HepG2 (cell line): ENCODE data around the gene BMPR1B. TPM values are rescaled to one million over a fixed set of nuclear protein-coding genes. Genes with fewer than 3 reads are reported as not detected.

Experiments used
- ATAC-seq: fragments of 200-7000 bp; cut with Tn5 transposase; 3 replicates; pipeline ENCODE4 v1.9.1; 2020; ENCODE audit warnings: mild to moderate bottlenecking, moderate library complexity
- BruUV-seq: library from RNA; stranded (reverse); fragments of 400-500 nt; replicated peaks from 2 replicates; lab custom pipeline; 2021; lab: Mats Ljungman, UMichigan
- CTCF ChIA-PET: fragments of 300-600 bp; formaldehyde crosslinking; extraction: SDS; loops from one replicate; lab custom pipeline; 2021; ENCODE audit warnings: low total read pairs, inconsistent platforms, low intra/inter-chr PET ratio; lab: Yijun Ruan, JAX
- POLR2A ChIA-PET: fragments of 350-600 bp; sonication (Branson Sonifier 250); formaldehyde crosslinking; loops from one replicate; lab custom pipeline; 2020; ENCODE audit warnings: antibody characterized with exemption, inconsistent platforms; lab: Yijun Ruan, JAX
- DNase-seq: peaks from one replicate; pipeline ENCODE4 v3.0.0-alpha.2; 2015; ENCODE audit warnings: low spot score
- FAIRE-seq: peaks from 3 replicates; lab custom pipeline; 2011; peaks lifted over from hg19 to GRCh38; lab: Jason Lieb, UNC
- H2AFZ ChIP-seq: one replicate; pipeline ENCODE4 v1.6.1; 2011; ENCODE audit warnings: low read length, inconsistent platforms
- H3K27ac ChIP-seq: fragments of 300-600 bp; 3 replicates; pipeline ENCODE4 v1.8.0; 2011; ENCODE audit warnings: mixed run types, mild to moderate bottlenecking, mixed read lengths, low read length, inconsistent platforms; ENCODE audit not compliant: insufficient read depth; ENCODE audit errors: extremely low read length
- H3K27me3 ChIP-seq, 2 experiments: fragments of 200-600 bp in 1 of 2; 2 replicates in 1 of 2; 3 replicates in 1 of 2; pipeline versions ENCODE4 v1.6.0 to v1.8.0; 2011; ENCODE audit warnings: low read length in 2 of 2, mild to moderate bottlenecking in 2 of 2, moderate library complexity in 2 of 2, inconsistent platforms in 1 of 2; ENCODE audit not compliant: insufficient read depth in 2 of 2, control insufficient read depth in 1 of 2
- H3K36me3 ChIP-seq, 2 experiments: fragments of 200-600 bp in 1 of 2; replicated peaks in 1 of 2; 2 replicates in 1 of 2; 3 replicates in 1 of 2; pipeline versions ENCODE4 v1.5.1 to v1.8.0; 2011; ENCODE audit warnings: low read length in 2 of 2, inconsistent platforms in 1 of 2; ENCODE audit not compliant: insufficient read depth in 2 of 2, control insufficient read depth in 1 of 2
- H3K4me1 ChIP-seq: 2 replicates; pipeline ENCODE4 v1.5.1; 2012; ENCODE audit warnings: low read length, inconsistent platforms; ENCODE audit not compliant: insufficient read depth
- H3K4me2 ChIP-seq: 2 replicates; pipeline ENCODE4 v1.6.0; 2011; ENCODE audit warnings: low read depth, low read length, inconsistent platforms
- H3K4me3 ChIP-seq, 3 experiments: fragments of 200-600 bp in 1 of 3; sonication (generic), shearing (Covaris generic) in 1 of 3; replicated peaks in 1 of 3; 2 replicates each; pipeline ENCODE4 v1.5.1; 2011 to 2016; ENCODE audit warnings: low read length in 3 of 3, inconsistent platforms in 2 of 3, low read depth in 2 of 3, mild to moderate bottlenecking in 2 of 3, control low read depth in 1 of 3, mixed read lengths in 1 of 3; ENCODE audit not compliant: insufficient read depth in 1 of 3
- H3K79me2 ChIP-seq: one replicate; pipeline ENCODE4 v1.6.1; 2011; ENCODE audit warnings: low read length, inconsistent platforms; ENCODE audit not compliant: insufficient read depth
- H3K9ac ChIP-seq: 2 replicates; pipeline ENCODE4 v1.6.0; 2011; ENCODE audit warnings: mild to moderate bottlenecking, low read depth, low read length, inconsistent platforms; ENCODE audit not compliant: insufficient read depth
- H3K9me3 ChIP-seq: 2 replicates; pipeline ENCODE4 v1.5.1; 2012; ENCODE audit warnings: mild to moderate bottlenecking, low read length
- H4K20me1 ChIP-seq: 2 replicates; pipeline ENCODE4 v1.6.0; 2011; ENCODE audit warnings: inconsistent platforms, mild to moderate bottlenecking, low read length, moderate library complexity; ENCODE audit not compliant: insufficient read depth
- FOXM1 ChIP-seq: sonication (generic); formaldehyde crosslinking; IDR thresholded peaks from 2 replicates; pipeline ENCODE4 v1.5.0; 2020; ENCODE audit warnings: missing genetic modification reagents
- HNRNPK ChIP-seq: fragments of 200-400 bp; formaldehyde crosslinking; IDR thresholded peaks from 2 replicates; pipeline ENCODE4 v1.6.1; 2018; ENCODE audit warnings: low read length, low read depth, moderate library complexity, mild to moderate bottlenecking; ENCODE audit not compliant: poor library complexity, severe bottlenecking
- HOXA3 ChIP-seq: sonication (generic); formaldehyde crosslinking; IDR thresholded peaks from 2 replicates; pipeline ENCODE4 v1.5.0; 2020; ENCODE audit warnings: missing genetic modification reagents
- KLF12 ChIP-seq: sonication (generic); formaldehyde crosslinking; IDR thresholded peaks from 2 replicates; pipeline ENCODE4 v1.4.0; 2020; ENCODE audit warnings: missing genetic modification reagents, borderline replicate concordance
- PHF21A ChIP-seq: sonication (generic); formaldehyde crosslinking; IDR thresholded peaks from 2 replicates; pipeline ENCODE4 v1.5.0; 2020; ENCODE audit warnings: mild to moderate bottlenecking, missing genetic modification reagents
- ZFP62 ChIP-seq: sonication (generic); formaldehyde crosslinking; IDR thresholded peaks from 2 replicates; pipeline ENCODE4 v1.4.0; 2020; ENCODE audit warnings: missing genetic modification reagents
- ZNF207 ChIP-seq: fragments of 450-650 bp; IDR thresholded peaks from 2 replicates; pipeline ENCODE4 v1.6.1; 2016; ENCODE audit warnings: antibody characterized with exemption, borderline replicate concordance
- ZSCAN21 ChIP-seq: sonication (generic); formaldehyde crosslinking; IDR thresholded peaks from 2 replicates; pipeline ENCODE4 v1.8.0; 2022; ENCODE audit warnings: mild to moderate bottlenecking, missing genetic modification reagents, moderate library complexity, borderline replicate concordance
- WGBS: methylation state at CpG from one replicate; pipeline ENCODE4 v1.1.6; 2017; ENCODE audit warnings: low lambda C conversion rate; 5-methylcytosine and 5-hydroxymethylcytosine counted together
- in situ Hi-C: cut with HindIII; loops from 2 replicates; pipeline ENCODE4 v1.10.0; 2017; ENCODE audit warnings: low pct_unique_long_range_greater_than_20kb; ENCODE audit not compliant: extremely low pct_ligation_motif_present
- intact Hi-C: fragments of 100-400 bp; cut with micrococcal nuclease; formaldehyde crosslinking; loops from one replicate; pipeline ENCODE4 v1.10.0; 2022; ENCODE audit not compliant: unreplicated experiment
- polyA plus RNA-seq, 8 experiments: library from polyadenylated mRNA; depleted of rRNA in 3 of 8; stranded (reverse) in 7 of 8; unstranded in 1 of 8; fragments of >200 nt; fragmentation: Illumina TruSeq in 4 of 8; extraction: Trizol in 4 of 8; gene quantifications; 2 replicates each; pipeline versions ENCODE4 v1.2.1 to v1.2.3, GENCODE V29; 2011 to 2016; ENCODE audit warnings: low read depth in 4 of 8, missing spikeins in 1 of 8, mixed read lengths in 1 of 8; ENCODE audit not compliant: insufficient read depth in 1 of 8
- total RNA-seq, 5 experiments: library from RNA; depleted of rRNA; stranded (reverse); fragments of >200 nt; fragmentation: Illumina TruSeq; extraction: Trizol; gene quantifications; 2 replicates each; pipeline ENCODE4 v1.2.3, GENCODE V29; 2016; ENCODE audit warnings: low read depth in 1 of 5
- TF ChIP-seq, protein P1 (sequence below): sonication (generic); formaldehyde crosslinking; IDR thresholded peaks from 2 replicates; pipeline ENCODE4 v1.4.0; 2020; ENCODE audit warnings: missing genetic modification reagents, mild to moderate bottlenecking, borderline replicate concordance
- TF ChIP-seq, protein P2 (sequence below): sonication (generic); formaldehyde crosslinking; IDR thresholded peaks from 2 replicates; pipeline ENCODE4 v1.9.0; 2021; ENCODE audit warnings: mild to moderate bottlenecking, missing genetic modification reagents
- TF ChIP-seq, protein P3 (sequence below): sonication (generic); formaldehyde crosslinking; IDR thresholded peaks from 2 replicates; pipeline ENCODE4 v1.5.1; 2020; ENCODE audit warnings: missing genetic modification reagents, mild to moderate bottlenecking, borderline replicate concordance
- TF ChIP-seq, protein P4 (sequence below): sonication (generic); formaldehyde crosslinking; IDR thresholded peaks from 2 replicates; pipeline ENCODE4 v1.8.0; 2022; ENCODE audit warnings: mild to moderate bottlenecking, missing genetic modification reagents

Gene BMPR1B
- total and polyA plus RNA-seq, 2 of the 13 experiments (the other 11 are each of a cell fraction or from before 2014, with no cell fraction given): 0.07 TPM; not detected in 1

DNA sequence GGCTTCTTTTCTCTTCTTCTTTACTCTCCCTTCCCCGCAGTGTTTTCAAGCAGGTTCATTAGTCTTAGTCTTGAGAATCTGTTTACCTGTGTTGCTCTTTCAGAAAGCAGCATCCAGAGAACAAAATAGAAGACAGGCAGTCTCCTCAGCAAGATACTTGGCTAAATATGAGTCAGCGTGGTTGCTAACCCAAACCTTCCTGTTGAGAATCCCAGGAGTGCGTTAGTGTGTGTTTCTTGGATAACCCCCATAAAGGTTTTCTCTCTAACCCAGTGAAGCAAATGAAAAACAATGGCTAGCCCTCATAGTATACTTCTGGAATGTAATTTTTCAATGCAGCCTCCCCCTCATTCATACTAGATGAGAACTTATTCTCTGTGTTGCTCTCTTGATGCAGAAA, 41.1 kb downstream of the BMPR1B start:
- no peak overlapping the region for H3K9ac ChIP-seq
- no peaks in the 10 kb centered on the region for H3K27me3 ChIP-seq
- BruUV-seq: no TSS peak
- POLR2A ChIA-PET: no interaction called here
- H3K27ac ChIP-seq: no peak overlapping the region
- DNase-seq: no peak
- ATAC-seq: no peak
- in situ Hi-C loops: no loop called here
- intact Hi-C loops: no loop called here
- H2AFZ ChIP-seq: no peak overlapping the region
- H3K4me1 ChIP-seq: no peaks in the 10 kb centered on the region
- H3K4me2 ChIP-seq: no peak overlapping the region
- no peaks in the 10 kb centered on the region for H3K36me3 ChIP-seq
- no peak overlapping the region for H3K4me3 ChIP-seq
- FAIRE-seq: no peak
- CTCF ChIA-PET: no interaction called here
- H3K79me2 ChIP-seq: no peaks in the 10 kb centered on the region
- WGBS: 59% methylated on average over 3 of the region's 3 CpGs
- no peaks in the 10 kb centered on the region for H3K9me3 ChIP-seq
- H4K20me1 ChIP-seq: no peaks in the 10 kb centered on the region
- TF ChIP-seq ZFP62 (CRISPR knock-in tag) (no peak), ZNF207 (no peak), FOXM1 (CRISPR knock-in tag) (no peak), HNRNPK (no peak), ZSCAN21 (no peak), PHF21A (no peak), KLF12 (CRISPR knock-in tag) (no peak), HOXA3 (CRISPR knock-in tag) (no peak)
- TF ChIP-seq, protein P1, sequence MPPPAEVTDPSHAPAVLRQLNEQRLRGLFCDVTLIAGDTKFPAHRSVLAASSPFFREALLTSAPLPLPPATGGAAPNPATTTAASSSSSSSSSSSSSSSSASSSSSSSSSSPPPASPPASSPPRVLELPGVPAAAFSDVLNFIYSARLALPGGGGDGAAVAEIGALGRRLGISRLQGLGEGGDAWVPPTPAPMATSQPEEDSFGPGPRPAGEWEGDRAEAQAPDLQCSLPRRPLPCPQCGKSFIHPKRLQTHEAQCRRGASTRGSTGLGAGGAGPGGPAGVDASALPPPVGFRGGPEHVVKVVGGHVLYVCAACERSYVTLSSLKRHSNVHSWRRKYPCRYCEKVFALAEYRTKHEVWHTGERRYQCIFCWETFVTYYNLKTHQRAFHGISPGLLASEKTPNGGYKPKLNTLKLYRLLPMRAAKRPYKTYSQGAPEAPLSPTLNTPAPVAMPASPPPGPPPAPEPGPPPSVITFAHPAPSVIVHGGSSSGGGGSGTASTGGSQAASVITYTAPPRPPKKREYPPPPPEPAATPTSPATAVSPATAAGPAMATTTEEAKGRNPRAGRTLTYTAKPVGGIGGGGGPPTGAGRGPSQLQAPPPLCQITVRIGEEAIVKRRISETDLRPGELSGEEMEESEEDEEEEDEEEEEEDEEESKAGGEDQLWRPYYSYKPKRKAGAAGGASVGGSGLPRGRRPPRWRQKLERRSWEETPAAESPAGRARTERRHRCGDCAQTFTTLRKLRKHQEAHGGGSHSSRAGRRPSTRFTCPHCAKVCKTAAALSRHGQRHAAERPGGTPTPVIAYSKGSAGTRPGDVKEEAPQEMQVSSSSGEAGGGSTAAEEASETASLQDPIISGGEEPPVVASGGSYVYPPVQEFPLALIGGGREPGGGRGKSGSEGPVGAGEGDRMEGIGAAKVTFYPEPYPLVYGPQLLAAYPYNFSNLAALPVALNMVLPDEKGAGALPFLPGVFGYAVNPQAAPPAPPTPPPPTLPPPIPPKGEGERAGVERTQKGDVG (CRISPR knock-in tag): no peak
- TF ChIP-seq, protein P2, sequence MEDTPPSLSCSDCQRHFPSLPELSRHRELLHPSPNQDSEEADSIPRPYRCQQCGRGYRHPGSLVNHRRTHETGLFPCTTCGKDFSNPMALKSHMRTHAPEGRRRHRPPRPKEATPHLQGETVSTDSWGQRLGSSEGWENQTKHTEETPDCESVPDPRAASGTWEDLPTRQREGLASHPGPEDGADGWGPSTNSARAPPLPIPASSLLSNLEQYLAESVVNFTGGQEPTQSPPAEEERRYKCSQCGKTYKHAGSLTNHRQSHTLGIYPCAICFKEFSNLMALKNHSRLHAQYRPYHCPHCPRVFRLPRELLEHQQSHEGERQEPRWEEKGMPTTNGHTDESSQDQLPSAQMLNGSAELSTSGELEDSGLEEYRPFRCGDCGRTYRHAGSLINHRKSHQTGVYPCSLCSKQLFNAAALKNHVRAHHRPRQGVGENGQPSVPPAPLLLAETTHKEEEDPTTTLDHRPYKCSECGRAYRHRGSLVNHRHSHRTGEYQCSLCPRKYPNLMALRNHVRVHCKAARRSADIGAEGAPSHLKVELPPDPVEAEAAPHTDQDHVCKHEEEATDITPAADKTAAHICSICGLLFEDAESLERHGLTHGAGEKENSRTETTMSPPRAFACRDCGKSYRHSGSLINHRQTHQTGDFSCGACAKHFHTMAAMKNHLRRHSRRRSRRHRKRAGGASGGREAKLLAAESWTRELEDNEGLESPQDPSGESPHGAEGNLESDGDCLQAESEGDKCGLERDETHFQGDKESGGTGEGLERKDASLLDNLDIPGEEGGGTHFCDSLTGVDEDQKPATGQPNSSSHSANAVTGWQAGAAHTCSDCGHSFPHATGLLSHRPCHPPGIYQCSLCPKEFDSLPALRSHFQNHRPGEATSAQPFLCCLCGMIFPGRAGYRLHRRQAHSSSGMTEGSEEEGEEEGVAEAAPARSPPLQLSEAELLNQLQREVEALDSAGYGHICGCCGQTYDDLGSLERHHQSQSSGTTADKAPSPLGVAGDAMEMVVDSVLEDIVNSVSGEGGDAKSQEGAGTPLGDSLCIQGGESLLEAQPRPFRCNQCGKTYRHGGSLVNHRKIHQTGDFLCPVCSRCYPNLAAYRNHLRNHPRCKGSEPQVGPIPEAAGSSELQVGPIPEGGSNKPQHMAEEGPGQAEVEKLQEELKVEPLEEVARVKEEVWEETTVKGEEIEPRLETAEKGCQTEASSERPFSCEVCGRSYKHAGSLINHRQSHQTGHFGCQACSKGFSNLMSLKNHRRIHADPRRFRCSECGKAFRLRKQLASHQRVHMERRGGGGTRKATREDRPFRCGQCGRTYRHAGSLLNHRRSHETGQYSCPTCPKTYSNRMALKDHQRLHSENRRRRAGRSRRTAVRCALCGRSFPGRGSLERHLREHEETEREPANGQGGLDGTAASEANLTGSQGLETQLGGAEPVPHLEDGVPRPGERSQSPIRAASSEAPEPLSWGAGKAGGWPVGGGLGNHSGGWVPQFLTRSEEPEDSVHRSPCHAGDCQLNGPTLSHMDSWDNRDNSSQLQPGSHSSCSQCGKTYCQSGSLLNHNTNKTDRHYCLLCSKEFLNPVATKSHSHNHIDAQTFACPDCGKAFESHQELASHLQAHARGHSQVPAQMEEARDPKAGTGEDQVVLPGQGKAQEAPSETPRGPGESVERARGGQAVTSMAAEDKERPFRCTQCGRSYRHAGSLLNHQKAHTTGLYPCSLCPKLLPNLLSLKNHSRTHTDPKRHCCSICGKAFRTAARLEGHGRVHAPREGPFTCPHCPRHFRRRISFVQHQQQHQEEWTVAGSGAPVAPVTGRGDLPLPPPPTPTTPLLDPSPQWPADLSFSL (CRISPR knock-in tag): no peak
- TF ChIP-seq, protein P3, sequence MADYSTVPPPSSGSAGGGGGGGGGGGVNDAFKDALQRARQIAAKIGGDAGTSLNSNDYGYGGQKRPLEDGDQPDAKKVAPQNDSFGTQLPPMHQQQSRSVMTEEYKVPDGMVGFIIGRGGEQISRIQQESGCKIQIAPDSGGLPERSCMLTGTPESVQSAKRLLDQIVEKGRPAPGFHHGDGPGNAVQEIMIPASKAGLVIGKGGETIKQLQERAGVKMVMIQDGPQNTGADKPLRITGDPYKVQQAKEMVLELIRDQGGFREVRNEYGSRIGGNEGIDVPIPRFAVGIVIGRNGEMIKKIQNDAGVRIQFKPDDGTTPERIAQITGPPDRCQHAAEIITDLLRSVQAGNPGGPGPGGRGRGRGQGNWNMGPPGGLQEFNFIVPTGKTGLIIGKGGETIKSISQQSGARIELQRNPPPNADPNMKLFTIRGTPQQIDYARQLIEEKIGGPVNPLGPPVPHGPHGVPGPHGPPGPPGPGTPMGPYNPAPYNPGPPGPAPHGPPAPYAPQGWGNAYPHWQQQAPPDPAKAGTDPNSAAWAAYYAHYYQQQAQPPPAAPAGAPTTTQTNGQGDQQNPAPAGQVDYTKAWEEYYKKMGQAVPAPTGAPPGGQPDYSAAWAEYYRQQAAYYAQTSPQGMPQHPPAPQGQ (CRISPR knock-in tag): no peak
- TF ChIP-seq, protein P4, sequence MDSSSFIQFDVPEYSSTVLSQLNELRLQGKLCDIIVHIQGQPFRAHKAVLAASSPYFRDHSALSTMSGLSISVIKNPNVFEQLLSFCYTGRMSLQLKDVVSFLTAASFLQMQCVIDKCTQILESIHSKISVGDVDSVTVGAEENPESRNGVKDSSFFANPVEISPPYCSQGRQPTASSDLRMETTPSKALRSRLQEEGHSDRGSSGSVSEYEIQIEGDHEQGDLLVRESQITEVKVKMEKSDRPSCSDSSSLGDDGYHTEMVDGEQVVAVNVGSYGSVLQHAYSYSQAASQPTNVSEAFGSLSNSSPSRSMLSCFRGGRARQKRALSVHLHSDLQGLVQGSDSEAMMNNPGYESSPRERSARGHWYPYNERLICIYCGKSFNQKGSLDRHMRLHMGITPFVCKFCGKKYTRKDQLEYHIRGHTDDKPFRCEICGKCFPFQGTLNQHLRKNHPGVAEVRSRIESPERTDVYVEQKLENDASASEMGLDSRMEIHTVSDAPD (CRISPR knock-in tag): no peak
